Aorta (tissue), 5 donors: ENCODE measurements around the gene SENP5. TPM values are rescaled to one million over a fixed set of nuclear protein-coding genes. Genes with fewer than 3 reads are reported as not detected.

Experiments
- ATAC-seq: fragments of 200-7000 bp; cut with Tn5 transposase; one replicate; pipeline ENCODE4 v1.9.1; 2022; ENCODE audit warnings: moderate library complexity; ENCODE audit not compliant: low FRiP score
- DNase-seq, 2 donors: peaks; one replicate each; pipeline ENCODE4 v3.0.0-alpha.2; 2020
- H3K27ac ChIP-seq, 2 donors: one replicate each; pipeline ENCODE4 v1.5.1; 2013; ENCODE audit warnings: low read length in 2 of 2, mild to moderate bottlenecking in 2 of 2, moderate library complexity in 2 of 2, control low read depth in 1 of 2, inconsistent platforms in 1 of 2, low read depth in 1 of 2
- H3K27me3 ChIP-seq, 2 donors: one replicate each; pipeline ENCODE4 v1.6.1; 2013; ENCODE audit warnings: control low read depth in 1 of 2, low read length in 1 of 2, mild to moderate bottlenecking in 1 of 2, moderate library complexity in 1 of 2; ENCODE audit not compliant: insufficient read depth in 2 of 2, control insufficient read depth in 1 of 2
- H3K36me3 ChIP-seq, 2 donors: one replicate each; pipeline ENCODE4 v1.6.1; 2013; ENCODE audit warnings: control low read depth in 1 of 2, low read length in 1 of 2, mild to moderate bottlenecking in 1 of 2; ENCODE audit not compliant: insufficient read depth in 2 of 2, control insufficient read depth in 1 of 2
- H3K4me1 ChIP-seq, 2 donors: one replicate each; pipeline ENCODE4 v1.6.1; 2013; ENCODE audit warnings: low read length in 2 of 2, control low read depth in 1 of 2, mild to moderate bottlenecking in 1 of 2, moderate library complexity in 1 of 2; ENCODE audit not compliant: insufficient read depth in 2 of 2, control insufficient read depth in 1 of 2
- H3K4me3 ChIP-seq, 2 donors: one replicate each; pipeline ENCODE4 v1.5.1; 2013; ENCODE audit warnings: low read length in 2 of 2, control low read depth in 1 of 2, mild to moderate bottlenecking in 1 of 2
- H3K9me3 ChIP-seq: one replicate; pipeline ENCODE4 v1.6.1; 2013; ENCODE audit warnings: mild to moderate bottlenecking, low read length; ENCODE audit not compliant: control insufficient read depth
- WGBS, 2 donors: extraction: QIAGEN DNeasy Blood & Tissue Kit; methylation state at CpG; one replicate each; pipeline ENCODE4 v1.1.7; 2013; 5-methylcytosine and 5-hydroxymethylcytosine counted together
- intact Hi-C, 2 donors: fragments of 100-400 bp; cut with DNase I; formaldehyde crosslinking; loops; one replicate each; pipeline versions ENCODE4 v1.14.2 to v1.15.0; 2022
- polyA plus RNA-seq, 2 donors: library from polyadenylated mRNA; stranded (reverse); fragments of 200-250 nt; gene quantifications; one replicate each; pipeline ENCODE4 v1.2.3, GENCODE V29; 2013
- total RNA-seq, 2 donors: library from RNA; stranded (reverse); fragmentation: NEBNext Ultra II Directional; extraction: Animal tissue kit (Norgen Biotek cat#: 25700); gene quantifications; one replicate each; pipeline ENCODE4 v1.2.1, GENCODE V29; 2021
- donor health status: healthy with polysubstance abuse.
- donor health status: Bipolar disorder and iron deficiency.
- donor health status: DM: no; HTN: no; CAD: no.
- donor health status: DM: no; HTN: no; CAD: no.
- donor health status: DM: yes; HTN: yes; CAD: no.

Gene SENP5
- total and polyA plus RNA-seq, 4 donors = 4.9 to 42.8 (median 26.5) TPM

- no peaks in the 10 kb centered on the region for H3K9me3 ChIP-seq
- DNase-seq = no peak
- no peak overlapping the region for H3K27ac ChIP-seq
- no peak for ATAC-seq
- peaks cover 5 to 9% of the 10 kb centered on the region in 2 donors for H3K36me3 ChIP-seq
- intact Hi-C loops = no loop called here
- H3K4me1 ChIP-seq = no peaks in the 10 kb centered on the region
- WGBS, 2 donors = 87% methylated on average over 4 of the region's 4 CpGs
- no peaks in the 10 kb centered on the region for H3K27me3 ChIP-seq
- H3K4me3 ChIP-seq = no peak overlapping the region
Observed at GRCh38 chr3:196931157-196931556, 63.4 kb downstream of the SENP5 start.

GRCh38 chr3:196931828-196932587 is 64.3 kb downstream of the SENP5 start:
- intact Hi-C loops = no loop called here
- WGBS, 2 donors = 60 to 68% methylated on average over 12 of the region's 12 CpGs
- Histone ChIP-seq H3K9me3 (no peaks in the 10 kb centered on the region), H3K27ac (no peak overlapping the region), H3K27me3 (no peaks in the 10 kb centered on the region), H3K36me3 (peaks cover 7 to 13% of the 10 kb centered on the region in 2 donors), H3K4me3 (no peak overlapping the region), H3K4me1 (no peaks in the 10 kb centered on the region)
- DNase-seq (no peak), ATAC-seq (no peak)

GRCh38 chr3:196932600-196932999 is 64.9 kb downstream of the SENP5 start:
- 93 to 96% methylated on average over 3 of the region's 3 CpGs for WGBS, 2 donors
- Histone ChIP-seq H3K27ac (no peak overlapping the region), H3K27me3 (no peaks in the 10 kb centered on the region), H3K36me3 (peaks cover 7 to 14% of the 10 kb centered on the region in 2 donors), H3K4me3 (no peak overlapping the region), H3K9me3 (no peaks in the 10 kb centered on the region), H3K4me1 (no peaks in the 10 kb centered on the region)
- no peak for ATAC-seq
- intact Hi-C loops = no loop called here
- DNase-seq = no peak

- Histone ChIP-seq H3K4me3 (no peak overlapping the region), H3K27ac (no peak overlapping the region), H3K9me3 (no peaks in the 10 kb centered on the region), H3K4me1 (no peaks in the 10 kb centered on the region), H3K27me3 (no peaks in the 10 kb centered on the region), H3K36me3 (peaks cover 7 to 14% of the 10 kb centered on the region in 2 donors)
- intact Hi-C loops = no loop called here
- no peak for DNase-seq
- 81 to 88% methylated on average over 3 of the region's 3 CpGs for WGBS, 2 donors
- no peak for ATAC-seq
Observed at GRCh38 chr3:196936288-196936687, 68.6 kb downstream of the SENP5 start.

- intact Hi-C loops = no loop called here
- DNase-seq (no peak), ATAC-seq (no peak)
- H3K4me1 ChIP-seq = no peaks in the 10 kb centered on the region
- H3K4me3 ChIP-seq = no peak overlapping the region
- no peak overlapping the region for H3K27ac ChIP-seq
- H3K9me3 ChIP-seq = no peaks in the 10 kb centered on the region
- H3K36me3 ChIP-seq = peaks cover 1 to 9% of the 10 kb centered on the region in 2 donors
- no peaks in the 10 kb centered on the region for H3K27me3 ChIP-seq
- WGBS, 2 donors = 84 to 88% methylated on average over 2 of the region's 2 CpGs
Observed at GRCh38 chr3:196938124-196938523, 70.4 kb downstream of the SENP5 start.

- intact Hi-C loops = no loop called here
- DNase-seq = no peak
- no peak for ATAC-seq
- no peak overlapping the region for H3K27ac ChIP-seq
- no peaks in the 10 kb centered on the region for H3K27me3 ChIP-seq
- no peak overlapping the region for H3K4me3 ChIP-seq
- 75 to 76% methylated on average over 5 of the region's 5 CpGs for WGBS, 2 donors
- H3K9me3 ChIP-seq = no peaks in the 10 kb centered on the region
- no peaks in the 10 kb centered on the region for H3K4me1 ChIP-seq
- peaks cover 1 to 9% of the 10 kb centered on the region in 2 donors for H3K36me3 ChIP-seq
Observed at GRCh38 chr3:196938576-196938975, 70.9 kb downstream of the SENP5 start.

- H3K36me3 ChIP-seq = peaks cover 0 to 2% of the 10 kb centered on the region in 2 donors
- 1% methylated on average over 30 to 31 of the region's 31 CpGs for WGBS, 2 donors
Observed at GRCh38 chr3:196941729-196942225, 74.1 kb downstream of the SENP5 start.

GRCh38 chr3:196942226-196942914 is 74.7 kb downstream of the SENP5 start, which contains the start of gene NCBP2:
NCBP2 (minus strand) TSS chr3:196942528; CDS start chr3:196942503, 25 bp downstream.
- no peaks in the 10 kb centered on the region for H3K27me3 ChIP-seq
- peak; percentile 99 for ATAC-seq
- H3K9me3 ChIP-seq = no peaks in the 10 kb centered on the region
- H3K27ac ChIP-seq = peak within 1 kb of the TSS; percentile 10 to 87
- intact Hi-C loops = loop anchor here in 1 of 2 donors (5.0 to 10.0 kb wide), 2 partner anchors 75 to 188 kb away; partner anchors contain the start of gene SENP5
- WGBS, 2 donors = 0% methylated on average over 70 to 77 of the region's 77 CpGs
- H3K4me1 ChIP-seq = no peaks in the 10 kb centered on the region
- H3K4me3 ChIP-seq = peak within 1 kb of the TSS; percentile 52 to 77
- DNase-seq = peak; percentile 100
- H3K36me3 ChIP-seq = no peaks in the 10 kb centered on the region

More at GRCh38 chr3:196941729-196942225, 74.1 kb downstream of the SENP5 start:
- Histone ChIP-seq H3K27me3 (no peaks in the 10 kb centered on the region), H3K27ac (peak overlapping the region; percentile 10 to 76), H3K9me3 (no peaks in the 10 kb centered on the region), H3K4me3 (peak overlapping the region; percentile 44 to 50), H3K4me1 (no peaks in the 10 kb centered on the region)
- ATAC-seq (peak; percentile 72), DNase-seq (peak; percentile 66 to 82)
- intact Hi-C loops = loop anchor here in 1 of 2 donors (5.0 to 10.0 kb wide), 2 partner anchors 74 to 187 kb away; partner anchors contain the start of gene SENP5
